ENCODE results near the gene NRP1.
"Not testable (repeated sequence)": the region's sequence is repeated elsewhere in the genome, so short reads cannot be mapped to it uniquely, and the experiment has no call there.

The NRP1 gene

DNA sequence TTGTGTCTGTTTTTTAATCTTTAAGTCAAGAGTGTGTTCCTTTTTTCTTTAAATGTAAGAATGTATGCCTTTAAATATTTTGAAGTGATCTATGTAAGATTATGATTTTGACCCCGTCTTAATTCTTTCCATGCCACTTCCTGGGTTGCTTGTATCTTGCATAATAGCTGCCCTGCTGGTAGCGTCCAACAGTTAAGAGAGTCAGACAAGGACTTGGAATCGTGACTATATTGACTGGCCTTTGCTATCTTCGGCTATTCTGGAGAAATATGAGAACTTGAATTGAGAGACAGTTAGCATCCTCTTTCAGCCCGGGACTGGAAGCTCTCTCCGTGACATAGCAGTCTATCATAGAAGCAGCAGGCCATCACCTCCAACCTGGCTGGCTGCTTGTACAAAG, 13.0 kb downstream of the NRP1 start:
- DNase-seq (ENCODE audit: low spot score), result no peak

GRCh38 chr10:33320288-33320687, 14.2 kb downstream of the NRP1 start:
- DNase-seq (ENCODE audit: low spot score), result no peak

DNA sequence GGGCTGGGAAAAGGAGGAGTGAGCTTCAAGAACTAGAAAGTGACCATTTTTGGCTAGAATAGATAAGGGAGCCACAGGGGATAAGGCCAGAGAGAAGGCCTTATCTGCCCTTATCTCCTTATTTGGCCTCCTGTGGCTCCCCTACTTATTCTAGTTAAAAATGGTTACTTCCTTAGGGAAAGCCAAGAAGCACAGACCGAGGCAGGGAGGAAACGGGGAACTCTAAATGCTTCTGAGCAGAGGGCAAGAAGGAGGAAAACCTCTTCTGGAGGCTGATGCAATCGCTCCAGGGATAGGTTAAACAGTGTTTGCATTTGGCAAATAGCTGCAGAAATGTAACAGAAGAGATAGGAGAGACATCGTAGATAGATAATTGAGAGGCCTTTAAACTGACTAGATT, 18.6 kb downstream of the NRP1 start:
- no peak for DNase-seq (ENCODE audit: low spot score)

- no peak for DNase-seq (ENCODE audit: low spot score)
These were observed 19.5 kb downstream of the NRP1 start for GRCh38 chr10:33314811-33315561.

DNA sequence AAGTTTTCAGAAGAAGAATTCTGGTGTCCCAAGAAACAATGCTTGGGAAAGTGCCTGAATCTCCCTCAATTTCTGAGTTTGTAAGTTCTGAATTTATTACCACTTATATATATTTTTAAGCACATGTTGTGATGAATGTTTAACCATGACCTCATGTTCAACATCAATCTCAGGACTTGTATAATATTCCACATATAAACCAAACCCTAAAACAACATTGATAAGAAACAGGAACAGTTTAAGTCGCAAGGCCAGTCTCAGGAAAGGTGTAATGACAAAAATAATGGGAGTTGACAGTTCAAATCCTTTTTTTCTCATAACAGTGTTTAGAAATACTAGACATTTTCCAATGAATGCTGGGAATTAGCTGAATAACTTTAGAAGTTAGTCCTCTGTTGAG, 22.8 kb downstream of the NRP1 start:
- DNase-seq (ENCODE audit: low spot score), result no peak

DNA sequence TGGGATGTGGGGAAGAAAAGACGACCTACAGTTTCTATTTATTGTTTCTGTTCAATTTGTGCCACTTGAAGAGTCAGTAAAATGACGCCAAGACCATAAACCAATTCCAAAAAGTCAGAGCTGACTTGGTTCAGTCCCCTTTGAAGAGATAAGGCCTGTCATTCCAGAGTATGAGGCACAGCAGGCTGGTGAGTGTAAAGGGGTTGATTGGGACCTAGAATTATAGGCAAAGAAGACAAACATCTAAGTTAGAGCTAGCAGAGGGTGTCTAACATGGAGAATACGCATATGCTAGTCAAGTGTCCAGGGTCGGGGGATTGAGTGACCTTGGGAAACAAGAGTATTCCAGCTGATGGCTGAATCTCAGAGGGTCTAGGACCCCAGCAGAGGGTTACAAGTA, 23.6 kb downstream of the NRP1 start:
- DNase-seq (ENCODE audit: low spot score), result no peak

DNA sequence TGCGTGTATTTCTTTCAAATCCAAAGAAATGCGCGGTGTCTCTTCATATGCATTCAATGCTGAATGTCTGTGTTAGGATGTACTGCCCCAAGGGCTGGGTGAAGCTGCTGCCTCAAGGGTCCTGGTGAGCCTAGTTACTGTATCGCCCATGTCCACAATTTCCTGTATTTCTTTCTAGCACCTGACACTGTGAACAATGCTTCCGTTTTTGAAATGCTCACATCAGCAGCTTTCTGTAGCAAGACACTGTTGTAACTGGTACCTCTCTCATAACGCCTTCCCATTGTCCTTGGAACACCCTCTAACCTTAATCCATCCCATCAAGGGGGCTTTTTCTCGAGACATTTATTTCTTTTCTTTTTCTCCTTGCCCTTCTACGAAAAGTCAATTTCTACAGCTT, 25.1 kb downstream of the NRP1 start:
- no peak for DNase-seq (ENCODE audit: low spot score)

- DNase-seq (ENCODE audit: low spot score), result no peak
These were observed 26.6 kb downstream of the NRP1 start for GRCh38 chr10:33307835-33308234.

GRCh38 chr10:33306701-33307519, 27.6 kb downstream of the NRP1 start:
- no peak for DNase-seq (ENCODE audit: low spot score)

- no peak for DNase-seq (ENCODE audit: low spot score)
These were observed 28.3 kb downstream of the NRP1 start for GRCh38 chr10:33306126-33306525.

- DNase-seq (ENCODE audit: low spot score), result no peak
These were observed 29.8 kb downstream of the NRP1 start for GRCh38 chr10:33304423-33305225.

- no peak for DNase-seq (ENCODE audit: low spot score)
These were observed 30.5 kb downstream of the NRP1 start for GRCh38 chr10:33303988-33304387.

DNA sequence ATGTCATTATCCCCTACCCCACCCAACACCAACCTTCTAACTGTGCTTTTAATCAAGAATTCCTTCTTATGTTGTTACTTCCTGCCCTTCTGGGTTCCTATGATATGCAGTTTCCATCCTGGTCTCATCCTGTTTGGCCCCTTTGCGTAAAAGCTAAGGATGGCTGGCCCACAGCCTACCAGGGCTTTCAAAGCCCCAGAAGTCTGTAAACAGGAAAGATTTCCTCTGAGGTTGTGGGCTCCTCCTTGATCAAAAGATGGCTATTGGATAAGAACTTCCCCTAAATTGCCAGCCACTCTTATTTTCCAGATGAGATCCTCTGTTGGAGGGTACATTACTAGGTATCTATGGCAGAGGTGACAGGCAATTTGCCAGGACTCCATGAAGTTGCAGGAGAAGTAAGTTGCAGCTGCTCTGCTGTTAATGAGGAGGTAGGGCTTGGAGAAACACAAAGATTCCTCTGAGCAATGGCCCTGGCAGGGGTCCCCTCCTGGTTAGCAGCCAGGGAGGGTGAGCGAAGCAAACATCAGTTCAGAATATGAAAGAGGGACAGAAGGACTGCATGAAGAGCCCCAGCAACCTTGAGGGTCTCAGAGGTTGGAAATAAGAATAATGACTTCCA, 32.1 kb downstream of the NRP1 start:
- DNase-seq (ENCODE audit: low spot score), result no peak

- DNase-seq (ENCODE audit: low spot score), result no peak
These were observed 33.2 kb downstream of the NRP1 start for GRCh38 chr10:33301097-33301789.

- not testable (repeated sequence) for DNase-seq (ENCODE audit: low spot score)
These were observed 33.9 kb downstream of the NRP1 start for GRCh38 chr10:33300544-33300943.

GRCh38 chr10:33298893-33299292, 35.6 kb downstream of the NRP1 start:
- no peak for DNase-seq (ENCODE audit: low spot score)

GRCh38 chr10:33298110-33298509, 36.4 kb downstream of the NRP1 start:
- no peak for DNase-seq (ENCODE audit: low spot score)

GRCh38 chr10:33295851-33296250, 38.6 kb downstream of the NRP1 start:
- DNase-seq (ENCODE audit: low spot score), result no peak

DNA sequence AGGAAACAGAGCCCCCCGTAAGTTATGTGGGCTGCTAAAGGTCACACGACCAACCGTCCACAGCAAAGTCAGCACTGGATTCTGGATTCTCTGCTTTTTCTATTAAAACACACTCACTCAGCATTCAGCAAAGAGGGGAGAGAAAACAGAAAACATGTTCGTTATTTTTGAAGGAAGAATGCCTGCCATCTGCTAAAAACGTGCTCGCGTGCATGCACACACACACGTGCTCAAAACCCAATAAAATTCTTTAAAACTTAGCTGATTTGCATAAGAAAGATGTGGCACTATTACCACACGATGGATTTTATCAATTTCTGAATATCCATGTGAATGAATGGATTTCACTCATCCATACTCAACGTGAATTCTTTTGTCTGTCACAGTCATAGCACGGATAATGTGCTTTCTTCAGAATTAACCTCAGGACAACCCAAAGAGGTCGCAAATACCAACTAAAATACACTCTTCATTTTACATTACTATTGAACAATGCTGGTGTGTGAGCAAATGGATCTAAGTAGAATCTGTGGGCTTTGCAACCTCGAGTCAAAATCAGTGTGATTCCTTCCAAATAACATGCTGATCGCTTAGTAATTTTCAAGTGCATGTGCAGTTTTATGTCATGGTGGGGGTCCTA, 40.8 kb downstream of the NRP1 start:
- DNase-seq (ENCODE audit: low spot score), result no peak

- DNase-seq (ENCODE audit: low spot score), result no peak
These were observed 41.4 kb downstream of the NRP1 start for GRCh38 chr10:33293076-33293475.

DNA sequence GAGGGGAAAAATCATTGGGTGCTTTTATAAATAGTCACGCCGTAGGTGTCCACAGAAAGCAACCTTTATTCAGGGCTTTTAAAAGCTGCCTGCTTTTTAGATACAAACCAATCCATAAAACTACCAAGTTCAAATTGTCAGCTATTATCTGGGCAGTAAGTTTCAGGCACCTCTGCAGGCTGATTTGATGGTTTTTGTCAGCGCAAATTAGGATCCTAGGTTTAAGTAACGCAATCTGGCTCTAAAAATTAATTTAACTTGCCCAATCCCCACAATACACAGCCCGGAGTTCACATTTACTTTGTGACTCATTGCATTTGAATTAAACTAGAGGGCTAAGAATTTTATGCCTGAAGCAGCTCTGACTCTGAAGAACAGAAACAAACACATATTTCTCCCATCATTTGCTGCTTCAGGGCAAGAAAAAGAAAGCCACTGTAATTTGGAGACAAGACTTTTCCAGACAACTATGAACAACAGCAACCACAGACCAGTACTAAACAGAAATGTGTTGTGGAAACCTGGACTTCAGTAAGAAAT, 43.3 kb downstream of the NRP1 start:
- DNase-seq (ENCODE audit: low spot score), result peak; percentile 56
